ENCODE results near the gene PIP5K1B.

The PIP5K1B gene

DNA sequence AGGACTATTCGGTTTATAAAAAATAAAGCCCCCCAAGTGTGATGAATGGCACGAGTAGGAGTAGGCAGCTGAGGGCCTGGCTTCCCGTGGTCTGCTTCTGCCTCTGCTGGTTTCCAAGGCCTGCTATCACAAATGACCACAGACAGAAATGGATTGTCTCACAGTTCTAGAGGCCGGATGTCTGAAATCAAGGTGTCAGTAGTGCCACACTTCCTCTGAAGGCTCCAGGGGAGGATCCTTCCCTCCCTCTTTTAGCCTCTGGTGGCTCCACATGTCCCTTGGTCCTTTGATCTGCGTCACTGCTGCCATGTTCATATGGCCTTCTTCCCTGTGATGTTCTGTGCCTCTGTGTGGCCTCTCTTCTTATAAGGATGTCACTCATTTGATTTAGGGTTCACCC lies 293.8 kb downstream of the PIP5K1B start:
- DNase-seq = no peak

- DNase-seq = peak; percentile 68
These were observed 294.5 kb downstream of the PIP5K1B start for GRCh38 chr9:68999393-69000105.

DNA sequence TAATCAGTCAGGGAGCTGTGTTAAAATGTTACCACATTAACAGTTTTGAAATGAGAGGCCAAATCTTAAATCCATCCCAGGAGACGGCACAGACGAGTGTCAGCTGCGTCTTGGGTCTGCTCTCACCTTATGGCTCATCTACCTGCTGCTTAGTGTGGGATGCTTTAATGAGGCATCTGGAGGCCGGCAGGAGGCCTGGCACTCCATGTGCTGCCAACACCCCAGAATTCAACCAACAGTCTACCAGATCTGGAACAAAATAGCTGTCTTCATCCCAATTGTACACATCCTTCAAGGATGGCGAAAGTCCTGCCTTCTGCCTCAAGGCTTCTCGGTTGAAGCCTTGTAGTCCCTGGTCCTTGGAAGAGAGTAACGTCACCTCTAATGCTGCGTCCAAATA lies 296.9 kb downstream of the PIP5K1B start:
- DNase-seq = no peak

DNA sequence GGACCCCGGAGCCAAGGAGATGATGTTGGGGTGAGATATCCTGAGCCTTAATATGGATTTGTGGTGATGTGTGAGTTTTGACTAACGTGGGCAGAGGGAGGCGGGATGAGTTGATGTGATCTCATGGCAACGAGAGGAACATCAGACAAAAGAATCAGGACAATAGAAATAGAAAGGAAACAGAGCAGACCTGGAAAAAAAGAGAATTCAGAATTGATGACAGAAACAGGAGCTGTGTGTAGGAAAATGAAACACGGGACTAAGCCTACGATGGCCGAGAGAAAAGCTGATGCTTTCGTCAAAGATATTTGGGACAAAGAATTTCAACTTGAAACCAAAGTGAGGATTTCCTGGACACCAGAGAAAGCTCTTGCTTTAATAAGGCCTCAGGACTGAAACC lies 298.0 kb downstream of the PIP5K1B start:
- DNase-seq = no peak

GRCh38 chr9:69004836-69005235 lies 299.8 kb downstream of the PIP5K1B start:
- DNase-seq = peak; percentile 53

DNA sequence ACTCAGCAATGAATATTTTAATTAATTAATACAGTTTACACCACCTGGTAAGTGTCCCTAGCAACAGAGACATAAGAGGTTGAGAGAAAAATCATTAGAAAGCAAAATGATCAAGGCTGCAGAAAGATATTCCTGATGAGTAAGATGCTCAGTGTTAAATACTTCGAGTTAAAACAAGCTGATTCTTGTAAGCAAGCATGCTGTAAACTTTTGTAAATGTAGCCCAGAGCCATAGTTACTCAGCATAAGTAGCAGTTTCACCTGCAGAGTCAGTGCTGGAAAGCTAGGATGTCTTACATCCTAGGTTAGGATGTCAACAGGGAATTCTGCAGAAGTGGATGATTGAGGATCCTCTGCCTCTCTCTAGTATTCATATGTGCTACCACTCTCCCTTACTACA lies 304.7 kb downstream of the PIP5K1B start:
- no peak for DNase-seq

DNA sequence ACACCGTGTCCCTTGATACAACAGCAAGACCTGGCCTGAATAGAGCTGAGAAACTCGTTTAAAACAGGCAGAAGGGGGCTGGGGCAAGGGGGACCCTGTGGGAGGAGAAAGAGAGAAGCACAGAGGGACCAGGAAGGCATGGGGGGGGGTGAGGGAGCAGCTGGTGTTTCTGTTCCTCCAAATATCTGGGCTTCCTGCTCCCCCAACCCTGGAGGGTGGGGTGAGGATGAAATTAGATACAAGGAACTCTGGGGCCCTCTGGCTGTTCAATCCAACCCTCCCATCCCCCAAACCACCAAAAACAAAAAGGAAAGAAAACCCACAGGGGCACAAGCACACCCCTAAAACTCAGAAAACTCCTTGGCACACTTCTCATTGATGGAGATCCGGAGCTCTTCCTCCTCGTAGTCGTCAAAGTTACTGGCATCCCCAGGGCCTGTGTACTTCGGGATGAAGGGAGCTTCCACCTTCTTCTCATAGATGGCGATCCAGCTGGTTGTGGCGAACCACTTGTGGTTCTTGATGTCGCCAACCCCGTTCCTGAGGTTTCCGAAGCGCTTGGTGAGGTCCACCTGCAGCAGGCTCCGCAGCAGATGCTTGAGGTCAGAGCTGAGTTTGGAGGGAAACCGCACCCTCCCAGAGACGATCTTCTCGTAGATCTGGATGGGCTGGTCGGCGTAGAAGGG lies 307.8 kb downstream of the PIP5K1B start:
- DNase-seq = no peak

DNA sequence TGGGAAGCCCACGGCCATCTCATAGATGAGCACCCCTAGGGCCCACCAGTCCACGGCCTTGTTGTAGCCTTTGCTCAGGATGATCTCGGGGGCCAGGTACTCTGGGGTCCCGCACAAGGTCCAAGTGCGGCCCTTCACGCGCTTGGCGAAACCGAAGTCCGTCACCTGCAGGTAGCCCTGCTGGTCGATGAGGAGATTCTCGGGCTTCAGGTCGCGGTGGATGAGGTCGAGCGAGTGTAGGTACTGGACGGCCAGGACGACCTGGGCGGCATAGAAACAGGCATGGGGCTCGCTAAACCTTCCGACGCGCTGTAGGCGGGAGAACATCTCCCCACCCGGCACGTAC lies 308.3 kb downstream of the PIP5K1B start:
- no peak for DNase-seq

GRCh38 chr9:69014013-69014412 lies 309.0 kb downstream of the PIP5K1B start, which contains the start of gene PRKACG:
PRKACG (minus strand) TSS chr9:69014113; CDS start chr9:69014092, 21 bp downstream.
- DNase-seq = no peak

DNA sequence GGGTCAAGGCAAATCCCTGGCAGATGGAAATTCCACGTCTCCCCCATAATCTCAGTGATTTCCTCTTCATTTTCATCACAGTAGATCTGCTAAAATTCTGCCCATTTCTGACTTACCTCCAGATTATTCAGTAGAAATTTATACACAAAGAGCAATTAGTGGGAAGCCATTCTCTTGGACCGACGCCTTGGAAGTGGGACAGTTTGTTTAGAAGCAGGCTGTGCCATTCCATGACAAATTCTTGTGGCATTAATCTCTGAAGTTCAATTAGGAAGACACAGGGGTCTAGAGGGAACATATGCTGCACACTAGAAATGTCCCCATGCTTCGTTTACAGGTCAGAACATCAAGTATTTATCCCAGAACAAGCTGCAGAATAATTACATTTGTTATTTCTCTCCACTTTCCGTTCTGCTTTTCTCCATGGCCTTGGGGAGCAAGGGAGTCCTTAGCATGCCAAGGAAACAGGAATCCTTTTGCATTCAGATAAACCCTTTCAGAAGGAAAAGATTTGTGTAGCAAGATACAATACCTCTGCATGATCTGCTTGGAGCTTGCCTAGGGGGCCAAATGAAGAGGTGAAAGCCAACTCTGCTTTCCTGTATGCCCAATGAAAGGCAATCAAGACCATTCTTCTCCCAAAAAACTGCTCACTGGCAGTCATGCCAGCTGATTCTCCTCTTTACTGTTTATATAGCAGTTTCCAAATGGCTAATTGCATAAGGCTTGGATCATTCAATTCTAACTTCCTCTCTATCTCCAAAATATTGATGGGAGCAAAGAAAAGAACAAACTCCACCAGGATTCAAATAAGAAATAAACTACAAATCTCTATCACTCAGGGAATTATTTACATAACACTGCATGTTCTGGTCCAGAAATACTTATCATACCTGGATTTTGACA lies 311.4 kb downstream of the PIP5K1B start:
- DNase-seq = no peak

DNA sequence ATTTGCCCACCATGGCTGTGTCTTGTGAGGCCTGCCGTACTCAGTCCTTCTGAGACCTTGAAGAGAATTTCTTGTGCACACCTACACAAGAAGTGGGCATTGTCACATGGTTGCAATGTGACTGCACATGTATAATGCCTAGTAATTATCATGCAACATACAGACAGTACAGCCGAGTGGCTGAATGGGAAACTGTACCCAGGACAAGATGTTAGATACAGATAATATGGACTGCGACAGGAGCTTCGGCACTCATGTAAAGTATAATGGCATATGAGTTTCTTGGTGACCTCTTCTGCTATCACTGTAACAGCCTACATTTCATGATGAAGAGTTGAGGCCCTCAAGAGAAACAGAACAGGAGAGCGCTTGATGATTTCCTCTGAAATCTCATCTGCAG lies 313.7 kb downstream of the PIP5K1B start:
- DNase-seq = no peak

GRCh38 chr9:69019808-69020207 lies 314.8 kb downstream of the PIP5K1B start:
- no peak for DNase-seq

- no peak for DNase-seq
These were observed 315.5 kb downstream of the PIP5K1B start for GRCh38 chr9:69020301-69021145.

- no peak for DNase-seq
These were observed 318.6 kb downstream of the PIP5K1B start for GRCh38 chr9:69023650-69024049.

GRCh38 chr9:69027355-69028097 lies 322.5 kb downstream of the PIP5K1B start:
- peak; percentile 42 for DNase-seq

DNA sequence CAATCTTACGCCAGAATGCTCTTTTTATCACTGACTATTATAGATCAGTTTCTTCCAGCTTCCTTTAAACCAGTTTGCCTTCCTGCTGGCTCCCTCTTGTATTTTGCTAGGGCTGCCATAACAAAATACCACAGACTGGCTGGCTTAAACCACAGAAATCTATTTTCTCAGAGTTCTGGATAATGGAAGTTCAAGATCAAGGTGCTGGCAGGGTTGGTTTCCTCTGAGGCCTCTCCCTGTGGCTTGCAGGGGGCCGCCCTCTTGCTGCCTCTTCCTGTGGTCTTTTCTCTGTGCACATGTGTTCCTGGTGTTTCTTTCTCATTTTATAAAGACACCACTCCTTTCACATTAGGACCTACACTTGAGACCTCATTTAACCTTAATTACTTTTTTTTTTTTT lies 323.7 kb downstream of the PIP5K1B start:
- no peak for DNase-seq

- no peak for DNase-seq
These were observed 324.5 kb downstream of the PIP5K1B start for GRCh38 chr9:69029535-69029934.

DNA sequence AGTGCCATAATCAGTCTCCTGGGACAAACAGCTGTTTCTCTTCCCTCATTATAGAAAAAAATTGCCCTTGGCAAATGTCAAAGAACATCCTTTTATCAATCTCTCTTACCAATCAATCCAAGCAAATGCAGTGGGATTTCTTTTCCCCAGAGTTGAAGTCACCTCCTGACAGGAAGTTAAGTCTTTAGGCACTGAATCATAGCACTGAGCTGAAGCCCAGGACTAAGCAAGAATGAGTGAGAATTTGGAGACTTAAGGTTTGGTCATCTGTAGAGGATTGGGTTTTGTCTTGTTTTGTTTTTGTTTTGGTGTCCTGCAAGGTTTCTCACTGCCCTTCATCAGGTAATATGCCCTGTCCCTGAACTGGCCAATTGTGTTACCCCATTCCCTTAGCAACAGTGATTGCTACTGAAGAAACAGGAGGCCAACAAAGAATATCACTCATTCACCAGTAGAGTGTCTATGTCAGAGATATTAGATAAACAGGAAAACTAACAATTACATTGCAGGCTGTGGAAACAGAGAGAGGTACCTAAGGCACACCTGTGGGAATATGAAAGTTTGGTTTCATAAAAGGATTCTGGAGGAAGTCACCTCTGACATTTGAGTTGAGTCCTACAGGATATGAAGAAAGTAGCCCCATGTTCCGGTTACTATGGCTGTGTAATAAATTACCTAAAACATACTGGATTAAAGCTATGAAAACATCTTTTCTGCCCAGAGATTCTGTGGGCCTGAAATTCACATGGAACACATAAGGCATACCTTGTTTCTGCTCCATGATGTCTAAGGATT lies 326.0 kb downstream of the PIP5K1B start:
- no peak for DNase-seq

DNA sequence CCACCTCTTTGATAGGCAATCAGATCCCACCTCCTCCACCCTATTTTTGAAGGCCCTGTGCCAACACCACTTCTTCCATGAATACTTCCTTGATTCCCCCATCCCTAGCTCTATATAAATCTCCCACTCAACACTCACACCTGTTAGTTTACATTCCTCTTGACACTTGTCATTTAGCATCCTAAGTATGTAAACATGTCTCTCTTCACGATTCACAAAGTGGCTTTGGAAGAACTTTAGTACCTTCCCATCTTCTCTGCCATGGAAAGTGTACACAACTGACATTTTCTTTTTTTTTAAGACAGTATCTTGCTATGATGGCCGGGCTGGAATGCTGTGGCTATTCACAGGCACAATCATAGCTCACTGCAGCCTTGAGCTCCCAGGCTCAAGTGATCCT lies 329.0 kb downstream of the PIP5K1B start:
- no peak for DNase-seq

GRCh38 chr9:69035438-69036308 lies 330.6 kb downstream of the PIP5K1B start, which contains the start of gene FXN:
FXN (plus strand) TSS chr9:69035752; CDS start chr9:69035783, 31 bp downstream.
- peak; percentile 83 for DNase-seq

Data from fibroblast of skin of scalp (primary cell).